OCI-LY7 (cell line): ENCODE data around the gene AGA. TPM values are rescaled to one million over a fixed set of nuclear protein-coding genes. Genes with fewer than 3 reads are reported as not detected.

Source experiments
- BruUV-seq: library from RNA; stranded (reverse); fragments of 400-500 nt; replicated peaks from 2 replicates; lab custom pipeline; 2021; lab: Mats Ljungman, UMichigan
- CTCF ChIA-PET: fragments of 300-600 bp; sonication (Branson Sonifier 250); formaldehyde crosslinking; loops from one replicate; lab custom pipeline; 2022; ENCODE audit warnings: antibody characterized with exemption; ENCODE audit not compliant: unreplicated experiment; lab: Charles Lee
- POLR2A ChIA-PET: fragments of 300-600 bp; sonication (Branson Sonifier 250); formaldehyde crosslinking; loops from one replicate; lab custom pipeline; 2022; ENCODE audit warnings: antibody characterized with exemption; lab: Charles Lee
- DNase-seq: peaks from one replicate; pipeline ENCODE4 v3.0.0-alpha.2; 2015; ENCODE audit warnings: low spot score
- H2AFZ ChIP-seq: fragments of 200-600 bp; sonication (generic), shearing (Covaris generic); 2 replicates; pipeline ENCODE4 v1.6.1; 2014; ENCODE audit warnings: mild to moderate bottlenecking, antibody characterized with exemption, low read length, moderate library complexity
- H3K27ac ChIP-seq: fragments of 200-600 bp; sonication (generic); 2 replicates; pipeline ENCODE4 v1.5.1; 2014; ENCODE audit warnings: mixed run types, low read depth, mild to moderate bottlenecking, moderate library complexity, low read length, inconsistent platforms; ENCODE audit not compliant: poor library complexity, severe bottlenecking
- H3K36me3 ChIP-seq: fragments of 200-600 bp; sonication (generic); 2 replicates; pipeline ENCODE4 v1.6.1; 2014; ENCODE audit warnings: mild to moderate bottlenecking, antibody characterized with exemption, low read length, moderate library complexity, mixed read lengths; ENCODE audit not compliant: insufficient read depth
- H3K4me1 ChIP-seq: fragments of 200-600 bp; sonication (generic); 2 replicates; pipeline ENCODE4 v1.5.1; 2014; ENCODE audit warnings: mild to moderate bottlenecking, low read length; ENCODE audit not compliant: insufficient read depth, poor library complexity, severe bottlenecking
- H3K4me2 ChIP-seq: fragments of 200-600 bp; sonication (generic); 2 replicates; pipeline ENCODE4 v1.6.1; 2014; ENCODE audit warnings: mild to moderate bottlenecking, low read length
- H3K4me3 ChIP-seq: fragments of 200-600 bp; sonication (generic); 2 replicates; pipeline ENCODE4 v1.5.1; 2014; ENCODE audit warnings: mild to moderate bottlenecking, low read depth, low read length; ENCODE audit not compliant: poor library complexity, severe bottlenecking
- H3K79me2 ChIP-seq: fragments of 200-600 bp; sonication (generic); 2 replicates; pipeline ENCODE4 v1.6.1; 2016; ENCODE audit warnings: low read depth, mild to moderate bottlenecking, low read length, moderate library complexity, mixed read lengths; ENCODE audit not compliant: insufficient read depth
- H3K9me2 ChIP-seq: fragments of 200-600 bp; sonication (generic); 2 replicates; pipeline ENCODE4 v1.6.1; 2016; ENCODE audit warnings: mild to moderate bottlenecking, low read length, mixed read lengths; ENCODE audit not compliant: insufficient read depth
- H3K9me3 ChIP-seq: fragments of 200-600 bp; sonication (generic); 2 replicates; pipeline ENCODE4 v1.6.1; 2014; ENCODE audit warnings: mild to moderate bottlenecking, mixed run types, low read length, mixed read lengths
- H4K20me1 ChIP-seq: fragments of 200-600 bp; sonication (generic); 2 replicates; pipeline ENCODE4 v1.6.1; 2014; ENCODE audit warnings: mild to moderate bottlenecking, antibody characterized with exemption, low read length, moderate library complexity, mixed read lengths; ENCODE audit not compliant: insufficient read depth
- EZH2phosphoT487 ChIP-seq: fragments of 200-600 bp; sonication (generic); IDR thresholded peaks from 2 replicates; pipeline ENCODE4 v1.6.1; 2018; ENCODE audit warnings: low read depth, borderline replicate concordance, mild to moderate bottlenecking, mixed run types, antibody characterized with exemption, low read length, moderate library complexity, mixed read lengths
- intact Hi-C: fragments of 100-400 bp; cut with micrococcal nuclease; formaldehyde crosslinking; loops from one replicate; pipeline ENCODE4 v1.10.0; 2022; ENCODE audit not compliant: unreplicated experiment
- total RNA-seq, 2 experiments: library from RNA; depleted of rRNA in 1 of 2; stranded (reverse); fragments of >200 nt in 1 of 2; shearing (Covaris generic) in 1 of 2; gene quantifications; 2 replicates each; pipeline ENCODE4 v1.2.3, GENCODE V29; 2014 to 2022
- TF ChIP-seq, protein P1 (sequence below): fragments of 200-600 bp; sonication (generic); conservative IDR thresholded peaks from 2 replicates; pipeline ENCODE4 v1.5.1; 2014; ENCODE audit warnings: mild to moderate bottlenecking, antibody characterized with exemption, low read length, moderate library complexity, mixed read lengths

Gene AGA
- total RNA-seq, 2 experiments from 2014 or later: 15.5 to 23.2 TPM

DNA sequence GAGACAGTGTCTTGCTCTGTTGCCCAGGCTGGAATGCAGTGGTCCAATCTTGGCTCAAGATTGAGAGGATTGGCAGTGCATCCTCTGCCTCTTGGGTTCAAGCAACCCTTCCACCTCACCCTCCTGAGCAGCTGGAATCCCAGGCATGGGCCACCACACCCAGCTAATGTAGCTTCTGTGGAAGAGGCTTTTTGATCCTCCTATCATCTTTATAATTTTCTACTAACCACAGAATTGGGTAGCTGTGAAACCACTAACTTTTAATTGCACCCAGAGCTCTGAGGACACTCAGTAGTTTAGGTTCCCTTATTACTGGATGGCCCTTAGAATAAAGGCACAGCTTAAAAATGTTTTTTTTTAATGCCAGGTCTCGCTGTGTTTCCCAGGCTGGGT, 8.9 kb upstream of the AGA start:
- H3K4me2 ChIP-seq: no peak overlapping the region
- no peaks in the 10 kb centered on the region for H3K36me3 ChIP-seq
- H4K20me1 ChIP-seq: no peaks in the 10 kb centered on the region
- no peak overlapping the region for H2AFZ ChIP-seq
- DNase-seq: no peak
- no peaks in the 10 kb centered on the region for H3K4me1 ChIP-seq
- TF ChIP-seq EZH2phosphoT487: no peak
- TF ChIP-seq, protein P1, sequence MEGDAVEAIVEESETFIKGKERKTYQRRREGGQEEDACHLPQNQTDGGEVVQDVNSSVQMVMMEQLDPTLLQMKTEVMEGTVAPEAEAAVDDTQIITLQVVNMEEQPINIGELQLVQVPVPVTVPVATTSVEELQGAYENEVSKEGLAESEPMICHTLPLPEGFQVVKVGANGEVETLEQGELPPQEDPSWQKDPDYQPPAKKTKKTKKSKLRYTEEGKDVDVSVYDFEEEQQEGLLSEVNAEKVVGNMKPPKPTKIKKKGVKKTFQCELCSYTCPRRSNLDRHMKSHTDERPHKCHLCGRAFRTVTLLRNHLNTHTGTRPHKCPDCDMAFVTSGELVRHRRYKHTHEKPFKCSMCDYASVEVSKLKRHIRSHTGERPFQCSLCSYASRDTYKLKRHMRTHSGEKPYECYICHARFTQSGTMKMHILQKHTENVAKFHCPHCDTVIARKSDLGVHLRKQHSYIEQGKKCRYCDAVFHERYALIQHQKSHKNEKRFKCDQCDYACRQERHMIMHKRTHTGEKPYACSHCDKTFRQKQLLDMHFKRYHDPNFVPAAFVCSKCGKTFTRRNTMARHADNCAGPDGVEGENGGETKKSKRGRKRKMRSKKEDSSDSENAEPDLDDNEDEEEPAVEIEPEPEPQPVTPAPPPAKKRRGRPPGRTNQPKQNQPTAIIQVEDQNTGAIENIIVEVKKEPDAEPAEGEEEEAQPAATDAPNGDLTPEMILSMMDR: no peak
- no peaks in the 10 kb centered on the region for H3K9me3 ChIP-seq
- H3K79me2 ChIP-seq: no peaks in the 10 kb centered on the region
- CTCF ChIA-PET: no interaction called here
- no peak overlapping the region for H3K4me3 ChIP-seq
- BruUV-seq: no TSS peak
- H3K27ac ChIP-seq: no peak overlapping the region
- intact Hi-C loops: no loop called here
- no peaks in the 10 kb centered on the region for H3K9me2 ChIP-seq
- POLR2A ChIA-PET: interaction anchor here (0.6 to 2.0 kb wide), 2 partner anchors 9 to 220 kb away, joined by 4 to 20 read pairs; partner anchors contain the start of gene AGA

DNA sequence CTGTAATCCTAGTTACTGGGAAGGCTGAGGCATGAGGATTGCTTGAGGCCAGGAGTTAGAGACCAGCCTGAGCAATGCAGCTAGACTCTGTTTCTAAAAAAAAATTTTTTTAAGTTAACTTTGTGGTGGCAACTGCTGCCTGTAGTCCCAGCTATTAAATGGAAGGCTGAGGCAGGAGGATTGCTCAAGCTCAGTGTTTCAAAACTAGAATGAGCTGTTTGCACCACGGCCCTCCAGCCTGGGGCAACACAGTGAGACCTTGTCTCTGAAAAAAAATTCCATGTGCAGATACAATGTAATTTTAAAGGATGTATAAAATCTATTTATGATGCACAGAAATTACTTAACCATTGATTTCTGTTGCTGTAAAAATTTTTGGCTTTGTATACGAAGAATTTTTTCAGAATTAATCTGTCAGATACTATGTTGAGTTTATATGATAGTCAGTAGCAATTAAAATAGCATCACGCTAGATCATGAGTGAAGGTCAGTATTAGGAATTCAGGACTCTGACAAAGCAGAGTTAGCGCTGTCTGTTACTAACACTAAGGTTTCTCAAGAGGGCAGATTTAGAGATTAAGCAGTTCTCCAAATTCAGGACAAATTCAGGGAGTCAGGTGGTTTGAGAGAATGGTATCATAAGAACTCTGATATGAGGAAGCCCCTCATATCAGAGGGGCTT, 8.3 kb upstream of the AGA start:
- Histone ChIP-seq H3K36me3 (no peaks in the 10 kb centered on the region), H3K4me2 (no peak overlapping the region), H3K9me2 (no peaks in the 10 kb centered on the region), H3K9me3 (no peaks in the 10 kb centered on the region), H2AFZ (no peak overlapping the region), H3K4me3 (no peak overlapping the region), H4K20me1 (no peaks in the 10 kb centered on the region), H3K27ac (no peak overlapping the region), H3K79me2 (no peaks in the 10 kb centered on the region), H3K4me1 (no peaks in the 10 kb centered on the region)
- POLR2A ChIA-PET: interaction anchor here (2.0 kb wide), 1 partner anchor 9 kb away, joined by 20 read pairs; the partner anchor contains the start of gene AGA
- TF ChIP-seq EZH2phosphoT487: no peak
- TF ChIP-seq, protein P1: no peak
- intact Hi-C loops: no loop called here
- CTCF ChIA-PET: no interaction called here
- no peak for DNase-seq
- no TSS peak for BruUV-seq

DNA sequence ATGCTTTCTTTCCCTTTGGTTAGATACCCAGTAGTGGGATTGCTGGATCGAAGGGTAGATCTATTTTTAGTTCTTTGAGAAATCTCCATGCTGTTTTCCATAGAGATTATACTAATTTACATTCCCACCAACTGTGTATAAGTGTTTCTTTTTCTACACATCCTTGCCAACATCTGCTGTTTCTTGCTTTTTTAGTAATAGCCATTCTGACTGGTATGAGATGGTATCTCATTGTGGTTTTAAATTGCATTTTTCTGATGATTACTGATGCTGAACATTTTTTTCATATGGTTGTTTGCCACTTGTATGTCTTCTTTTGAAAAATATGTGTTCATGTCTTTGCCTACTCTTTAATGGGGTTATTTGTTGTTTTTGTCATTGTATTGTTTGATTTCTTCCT, 6.6 kb upstream of the AGA start:
- CTCF ChIA-PET: no interaction called here
- Histone ChIP-seq H3K4me3 (no peak overlapping the region), H3K9me2 (no peaks in the 10 kb centered on the region), H3K4me2 (no peak overlapping the region), H3K9me3 (no peaks in the 10 kb centered on the region), H3K4me1 (no peaks in the 10 kb centered on the region), H3K27ac (no peak overlapping the region), H3K79me2 (no peaks in the 10 kb centered on the region), H2AFZ (no peak overlapping the region), H4K20me1 (no peaks in the 10 kb centered on the region), H3K36me3 (no peaks in the 10 kb centered on the region)
- no TSS peak for BruUV-seq
- POLR2A ChIA-PET: interaction anchor here (1.6 kb wide), 1 partner anchor 14 kb away, joined by 5 read pairs; no protein-coding TSS in a partner anchor
- no peak for TF ChIP-seq EZH2phosphoT487
- TF ChIP-seq, protein P1: no peak
- DNase-seq: no peak
- intact Hi-C loops: no loop called here
